ENCODE results near the gene HID1.

DNA sequence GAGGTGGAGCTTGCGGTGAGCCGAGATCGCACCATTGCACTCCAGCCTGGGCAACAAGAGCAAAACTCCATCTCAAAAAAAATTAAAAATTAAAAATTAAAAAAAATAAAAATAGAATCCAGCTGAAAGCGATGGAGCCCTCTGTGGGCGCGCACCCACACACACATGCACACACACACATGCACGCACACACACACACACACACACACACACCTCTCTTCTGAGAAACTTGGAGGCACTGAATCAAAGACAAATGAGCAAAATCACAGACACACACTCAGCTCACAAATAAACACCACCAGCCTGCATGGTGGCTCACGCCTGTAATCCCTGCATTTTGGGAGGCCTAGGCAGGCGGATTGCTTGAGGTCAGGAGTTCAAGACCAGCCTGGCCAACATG lies 69.5 kb downstream of the HID1 start:
- TF ChIP-seq, protein P1, sequence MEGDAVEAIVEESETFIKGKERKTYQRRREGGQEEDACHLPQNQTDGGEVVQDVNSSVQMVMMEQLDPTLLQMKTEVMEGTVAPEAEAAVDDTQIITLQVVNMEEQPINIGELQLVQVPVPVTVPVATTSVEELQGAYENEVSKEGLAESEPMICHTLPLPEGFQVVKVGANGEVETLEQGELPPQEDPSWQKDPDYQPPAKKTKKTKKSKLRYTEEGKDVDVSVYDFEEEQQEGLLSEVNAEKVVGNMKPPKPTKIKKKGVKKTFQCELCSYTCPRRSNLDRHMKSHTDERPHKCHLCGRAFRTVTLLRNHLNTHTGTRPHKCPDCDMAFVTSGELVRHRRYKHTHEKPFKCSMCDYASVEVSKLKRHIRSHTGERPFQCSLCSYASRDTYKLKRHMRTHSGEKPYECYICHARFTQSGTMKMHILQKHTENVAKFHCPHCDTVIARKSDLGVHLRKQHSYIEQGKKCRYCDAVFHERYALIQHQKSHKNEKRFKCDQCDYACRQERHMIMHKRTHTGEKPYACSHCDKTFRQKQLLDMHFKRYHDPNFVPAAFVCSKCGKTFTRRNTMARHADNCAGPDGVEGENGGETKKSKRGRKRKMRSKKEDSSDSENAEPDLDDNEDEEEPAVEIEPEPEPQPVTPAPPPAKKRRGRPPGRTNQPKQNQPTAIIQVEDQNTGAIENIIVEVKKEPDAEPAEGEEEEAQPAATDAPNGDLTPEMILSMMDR (IDR thresholded peaks at IDR 0.05), result no peak
- TF ChIP-seq EZH2 (IDR thresholded peaks at IDR 0.05; ENCODE audit: borderline replicate concordance, insufficient read depth, low read depth, low read length, poor library complexity, severe bottlenecking), result no peak

Measured in B cell (primary cell).